Fibroblast of skin of left biceps (primary cell): ENCODE measurements around the gene UAP1L1.

Experiments
- DNase-seq, 2 experiments: peaks; one replicate each; pipeline ENCODE4 v3.0.0-alpha.2; 2013; ENCODE audit warnings: low read depth in 2 of 2

Gene UAP1L1

GRCh38 chr9:137042751-137043727 lies 34.3 kb upstream of the UAP1L1 start:
- DNase-seq: no peak

GRCh38 chr9:137044037-137044436 lies 33.3 kb upstream of the UAP1L1 start:
- DNase-seq: no peak

GRCh38 chr9:137044502-137045177 lies 32.7 kb upstream of the UAP1L1 start:
- DNase-seq: no peak

DNA sequence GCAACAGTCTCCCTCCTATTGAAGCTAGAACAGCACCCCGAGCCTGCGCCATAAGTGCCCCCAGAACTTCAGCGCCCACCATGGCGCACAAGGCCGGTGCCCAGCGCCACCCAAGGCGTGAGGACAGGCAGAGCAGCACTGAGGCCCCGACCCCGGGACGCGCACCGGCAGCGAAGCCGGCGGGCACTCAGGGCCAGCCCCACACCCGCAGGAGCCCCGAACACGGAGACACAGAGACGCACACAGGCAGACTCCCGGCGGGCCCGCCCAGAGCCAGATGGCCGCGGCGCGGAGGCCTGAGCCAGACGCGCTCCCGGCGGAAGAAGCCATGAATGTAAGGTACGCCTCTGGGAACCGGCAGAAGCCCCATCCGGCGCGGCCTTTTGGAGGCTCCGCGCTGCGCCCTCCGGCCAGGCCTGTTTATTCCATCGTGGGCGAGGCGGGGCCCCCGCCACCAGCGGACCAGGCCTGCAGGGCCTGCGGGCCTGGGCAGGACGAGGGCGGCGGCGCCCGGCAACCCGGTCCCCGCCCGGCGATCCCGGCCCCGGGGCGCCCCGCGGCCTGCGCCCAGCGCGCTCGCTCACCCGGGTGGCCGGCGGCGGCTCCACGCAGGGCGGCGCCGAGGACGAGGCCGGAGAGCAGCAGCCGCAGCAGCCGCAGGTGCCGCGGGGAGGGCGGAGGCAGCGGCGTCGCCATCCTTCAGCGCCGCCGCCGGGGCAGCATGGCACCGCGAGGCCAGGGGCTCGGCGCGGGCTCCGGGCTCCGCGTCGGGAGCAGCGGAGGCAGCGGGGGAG lies 31.8 kb upstream of the UAP1L1 start:
- no peak for DNase-seq

- no peak for DNase-seq
Observed at GRCh38 chr9:137046088-137046787, 31.1 kb upstream of the UAP1L1 start, which contains the start of gene NPDC1. TSS of gene NPDC1 (minus strand) at chr9:137046177. CDS start at chr9:137045989, 188 bp downstream.

- no peak for DNase-seq
Observed at GRCh38 chr9:137048655-137049543, 28.4 kb upstream of the UAP1L1 start.

DNA sequence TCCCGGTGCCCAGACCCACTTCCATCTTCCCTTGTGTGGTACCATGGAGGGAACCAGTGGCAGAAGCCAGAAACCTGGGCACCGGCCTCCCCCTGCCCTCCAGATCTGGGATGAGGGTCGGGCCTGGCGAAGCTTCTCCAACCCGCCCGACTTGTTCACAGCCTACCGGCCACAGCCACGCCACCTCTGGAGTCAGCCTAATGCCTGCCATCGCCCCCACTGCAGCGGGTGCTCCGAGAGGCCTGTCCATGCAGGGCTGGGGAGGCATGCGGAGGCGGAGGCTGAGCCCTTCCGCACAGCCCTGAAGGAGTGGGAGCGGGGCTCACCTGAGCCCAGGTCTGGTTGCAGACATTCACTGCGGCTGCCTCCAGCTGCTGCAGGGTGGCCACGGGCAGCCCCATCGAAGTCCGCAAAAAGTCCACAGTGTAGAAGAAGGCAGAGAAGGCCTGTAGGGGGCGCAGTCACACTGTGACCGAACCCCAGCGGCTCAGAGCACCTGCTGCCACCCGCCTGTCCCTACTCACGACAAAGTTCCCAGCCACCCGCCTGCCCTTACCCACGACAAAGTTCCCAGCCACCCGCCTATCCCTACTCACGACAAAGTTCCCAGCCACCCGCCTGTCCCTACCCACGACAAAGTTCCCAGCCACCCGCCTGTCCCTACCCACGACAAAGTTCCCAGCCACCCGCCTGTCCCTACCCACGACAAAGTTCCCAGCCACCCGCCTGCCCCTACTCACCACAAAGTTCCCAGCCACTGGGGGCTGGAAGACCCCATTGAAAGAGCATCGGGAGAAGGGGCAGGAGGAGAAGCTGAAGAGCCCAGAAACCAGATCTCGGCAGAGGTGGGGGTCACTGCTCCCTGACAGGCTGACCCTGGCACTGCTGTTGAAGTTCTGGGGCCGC lies 27.5 kb upstream of the UAP1L1 start:
- no peak for DNase-seq

GRCh38 chr9:137050570-137050969 lies 26.7 kb upstream of the UAP1L1 start:
- no peak for DNase-seq

GRCh38 chr9:137051145-137051724 lies 26.1 kb upstream of the UAP1L1 start:
- DNase-seq: no peak

DNA sequence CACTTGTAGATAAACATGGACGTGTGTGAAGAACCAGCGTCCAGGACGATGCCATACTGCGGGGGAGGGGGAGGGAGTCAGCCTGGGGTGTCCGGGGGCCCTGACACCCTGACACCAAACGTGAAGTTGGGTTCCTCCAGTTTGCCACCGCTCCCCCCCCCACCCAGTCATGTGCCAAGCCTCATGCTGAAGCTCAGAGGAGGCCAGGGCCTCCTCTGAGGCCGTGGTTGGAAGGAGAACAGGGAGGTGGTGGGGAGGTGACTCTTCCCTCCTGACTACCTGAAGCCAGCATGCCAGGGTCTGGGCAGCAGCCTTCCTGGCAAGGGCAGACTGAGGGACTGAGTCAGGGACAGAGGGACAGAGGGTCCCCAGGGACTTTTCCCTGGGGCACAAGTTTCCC lies 25.0 kb upstream of the UAP1L1 start:
- no peak for DNase-seq

GRCh38 chr9:137052998-137053943 lies 24.0 kb upstream of the UAP1L1 start:
- DNase-seq: no peak

DNA sequence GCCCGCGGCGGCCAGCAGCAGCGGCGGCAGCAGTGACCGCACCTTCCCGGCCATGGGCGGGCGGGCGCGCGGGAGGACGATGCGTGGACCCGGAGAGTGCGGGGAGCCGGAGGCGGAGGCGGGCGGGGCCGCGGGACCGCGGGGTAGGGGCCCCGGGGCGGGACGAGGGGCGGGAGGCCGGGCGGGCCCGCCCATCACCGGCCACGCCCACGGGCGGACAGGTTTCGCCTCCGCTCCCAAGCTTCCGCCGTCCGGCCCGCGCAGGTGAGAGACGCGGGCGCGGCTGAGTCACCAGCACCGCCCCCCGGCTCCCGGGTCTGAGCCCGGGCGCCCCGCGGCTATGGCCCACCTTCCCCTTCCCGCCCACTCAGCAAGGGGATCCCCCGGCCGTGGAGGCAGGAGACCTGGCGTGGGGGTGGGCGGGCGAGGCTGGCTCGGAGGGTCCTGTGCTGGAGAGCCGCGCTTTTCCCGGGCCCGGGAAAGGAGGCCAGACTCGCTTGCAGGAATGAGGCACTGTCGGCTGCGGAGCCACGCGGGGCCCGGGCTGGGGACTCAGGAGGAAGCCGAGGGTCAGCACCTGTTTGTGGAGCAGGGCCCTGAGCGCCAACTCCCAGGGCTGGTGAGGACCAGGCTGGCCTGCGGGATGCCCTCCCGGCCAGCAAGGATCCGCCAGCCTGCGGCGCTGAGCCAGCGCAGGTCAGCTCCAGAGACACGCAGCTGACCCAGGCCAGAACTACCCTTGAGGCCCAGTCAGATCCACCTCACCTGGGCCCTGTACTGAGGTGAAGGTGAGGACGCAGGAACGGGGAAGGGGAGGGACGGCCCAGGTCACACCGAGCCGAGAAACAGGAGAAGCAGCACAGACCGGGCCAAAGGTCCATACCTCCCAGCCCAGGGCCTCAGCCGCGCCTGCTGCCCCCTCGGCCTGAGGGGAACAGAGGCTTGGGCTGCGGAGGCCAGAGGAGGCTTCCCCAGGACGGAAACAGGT lies 23.1 kb upstream of the UAP1L1 start, which contains the start of gene ENTPD2:
TSS of gene ENTPD2 (minus strand) at position 118 of the 988 bp plus-strand sequence. CDS start at position 54, 64 bp downstream.
- no peak for DNase-seq

GRCh38 chr9:137054932-137055384 lies 22.4 kb upstream of the UAP1L1 start:
- no peak for DNase-seq

- DNase-seq: no peak
Observed at GRCh38 chr9:137055385-137056364, 21.6 kb upstream of the UAP1L1 start.
